Breast epithelium (tissue), 3 donors: Measurements from ENCODE around the gene WSCD1.

Experiments
- CTCF ChIP-seq, 3 donors: fragments of 450-650 bp; IDR thresholded peaks; one replicate each; pipeline ENCODE4 v1.5.1; 2016 to 2017; ENCODE audit warnings: antibody characterized with exemption in 3 of 3, mild to moderate bottlenecking in 3 of 3, moderate library complexity in 3 of 3
- POLR2A ChIP-seq: fragments of 450-650 bp; IDR thresholded peaks from one replicate; pipeline ENCODE4 v1.6.1; 2016; ENCODE audit warnings: antibody characterized with exemption, mild to moderate bottlenecking, moderate library complexity

DNA sequence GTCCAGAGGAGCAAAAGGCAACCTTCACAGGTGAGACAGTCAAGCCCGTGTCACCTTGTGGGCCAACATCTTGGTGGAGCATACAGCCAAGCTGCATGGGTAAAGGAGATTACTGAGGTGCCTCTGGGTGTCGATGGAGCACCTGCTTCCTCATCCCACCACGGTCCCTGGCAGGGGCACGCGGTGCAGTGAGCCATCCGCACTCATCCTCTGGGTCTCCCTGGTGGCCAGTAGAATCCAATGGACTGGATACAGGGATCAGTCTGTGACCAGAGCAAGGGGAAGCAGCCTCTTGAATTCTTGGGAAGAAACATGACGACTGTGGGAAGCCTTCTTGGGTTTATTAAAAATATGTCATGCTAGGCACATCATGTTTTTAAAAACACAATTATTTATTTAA lies 4.8 kb upstream of the WSCD1 start:
- TF ChIP-seq CTCF (IDR thresholded peaks at IDR 0.05) (no peak), POLR2A (no peak)
